Activated CD8-positive, alpha-beta memory T cell treated with anti-CD3 and anti-CD28 coated beads, Interleukin-2, amount 50 U/mL, for 1 hour (primary cell): Measurements from ENCODE around the gene CCDC80.
"Not testable (repeated sequence)": the region's sequence is repeated elsewhere in the genome, so short reads cannot be mapped to it uniquely, and the experiment has no call there.

Experiments
- DNase-seq: peaks from one replicate; pipeline ENCODE4 v3.0.0-alpha.2; 2020; ENCODE audit errors: extremely low read depth

The CCDC80 gene

DNA sequence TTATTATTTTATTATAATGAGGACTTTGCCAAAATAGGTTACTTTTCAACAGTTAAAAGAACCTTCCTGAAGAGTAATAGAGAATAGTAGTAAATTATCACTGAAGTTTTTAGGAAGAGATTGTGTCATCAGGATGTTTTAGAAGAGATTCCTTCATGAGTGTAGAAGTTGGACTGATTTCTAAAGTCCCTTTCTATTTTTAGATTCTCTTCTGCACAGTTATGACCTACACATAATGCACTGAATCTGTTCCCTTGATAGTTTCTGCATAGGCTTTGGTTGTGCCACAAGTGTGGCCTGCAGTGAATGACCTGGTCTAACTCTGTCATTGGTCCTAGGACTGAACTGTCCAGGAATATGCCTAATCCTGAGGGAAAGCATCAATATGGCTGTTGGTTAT lies 55.2 kb downstream of the CCDC80 start:
- DNase-seq, result no peak

DNA sequence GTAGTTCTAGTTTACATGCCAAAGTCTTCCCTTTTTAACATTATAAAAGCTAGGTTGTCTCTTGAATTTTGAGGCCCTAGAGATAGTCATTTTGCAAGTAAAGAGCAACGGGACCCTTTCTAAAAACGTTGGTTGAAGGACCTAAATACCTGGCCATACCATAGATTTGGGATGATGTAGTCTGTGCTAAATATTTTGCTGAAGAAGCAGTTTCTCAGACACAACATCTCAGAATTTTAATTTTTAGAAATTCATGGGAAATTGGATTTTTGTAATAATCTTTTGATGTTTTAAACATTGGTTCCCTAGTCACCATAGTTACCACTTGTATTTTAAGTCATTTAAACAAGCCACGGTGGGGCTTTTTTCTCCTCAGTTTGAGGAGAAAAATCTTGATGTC lies 57.8 kb downstream of the CCDC80 start:
- no peak for DNase-seq

DNA sequence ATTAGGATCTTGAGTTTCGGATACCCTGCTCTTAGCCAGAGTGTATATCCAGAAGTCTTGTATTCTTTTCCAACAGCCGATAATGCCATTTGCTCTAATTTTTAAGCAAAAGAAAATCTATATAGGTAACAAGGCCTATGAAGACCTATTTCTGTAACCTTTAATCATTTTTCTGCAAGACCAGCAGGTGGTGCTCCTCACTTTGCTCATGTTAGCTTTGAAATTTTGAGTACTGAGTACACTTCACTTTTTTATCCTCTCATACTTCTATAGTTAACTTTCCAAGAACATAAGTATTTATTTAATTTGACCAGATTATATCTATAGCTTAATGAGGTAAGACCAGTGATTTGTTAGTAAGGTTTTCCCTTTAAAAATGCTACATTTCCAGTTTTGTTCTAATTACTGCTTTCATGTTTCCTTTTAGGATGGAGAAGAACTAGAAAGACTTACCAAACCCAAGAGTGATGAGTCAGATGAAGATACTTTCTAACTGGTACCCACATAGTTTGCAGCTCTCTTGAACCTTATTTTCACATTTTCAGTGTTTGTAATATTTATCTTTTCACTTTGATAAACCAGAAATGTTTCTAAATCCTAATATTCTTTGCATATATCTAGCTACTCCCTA lies 58.6 kb downstream of the CCDC80 start:
- no peak for DNase-seq

DNA sequence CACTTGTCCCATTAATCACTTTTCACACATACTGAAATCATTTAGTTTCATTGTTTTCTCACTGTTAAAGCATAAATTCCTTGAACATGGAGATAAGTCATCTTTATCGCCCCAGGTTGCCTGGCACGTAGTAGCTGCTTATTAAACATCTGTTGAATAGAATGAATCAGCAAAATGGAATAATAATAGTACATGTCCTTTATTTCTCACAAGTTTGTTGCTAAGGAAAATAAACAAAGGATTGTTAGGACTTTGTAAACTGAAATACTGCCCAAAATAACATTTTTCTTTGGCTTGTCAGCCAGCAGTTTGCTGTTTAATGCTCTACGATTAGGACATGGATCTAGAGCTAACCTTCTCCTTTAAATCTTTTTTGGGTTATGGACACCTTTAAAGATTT lies 61.2 kb downstream of the CCDC80 start:
- no peak for DNase-seq

DNA sequence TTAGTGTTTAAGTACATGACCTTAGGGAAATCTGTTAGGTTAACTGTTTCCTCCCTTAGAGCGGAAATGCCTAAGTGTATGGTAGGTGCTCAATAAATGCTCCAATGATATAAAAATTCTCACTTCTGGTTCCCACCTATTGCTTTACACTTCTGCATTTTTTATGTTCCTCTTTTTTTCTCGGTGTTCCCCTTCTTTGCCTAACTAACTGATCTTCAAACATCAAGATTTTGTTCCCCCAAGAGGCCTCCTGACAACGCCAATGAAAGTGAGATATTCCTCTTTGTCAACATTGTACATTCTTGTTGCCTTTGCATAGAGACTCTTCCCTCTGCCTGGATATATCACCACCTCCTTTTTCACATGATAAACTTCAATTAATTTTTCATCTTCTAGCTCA lies 61.7 kb downstream of the CCDC80 start:
- no peak for DNase-seq

DNA sequence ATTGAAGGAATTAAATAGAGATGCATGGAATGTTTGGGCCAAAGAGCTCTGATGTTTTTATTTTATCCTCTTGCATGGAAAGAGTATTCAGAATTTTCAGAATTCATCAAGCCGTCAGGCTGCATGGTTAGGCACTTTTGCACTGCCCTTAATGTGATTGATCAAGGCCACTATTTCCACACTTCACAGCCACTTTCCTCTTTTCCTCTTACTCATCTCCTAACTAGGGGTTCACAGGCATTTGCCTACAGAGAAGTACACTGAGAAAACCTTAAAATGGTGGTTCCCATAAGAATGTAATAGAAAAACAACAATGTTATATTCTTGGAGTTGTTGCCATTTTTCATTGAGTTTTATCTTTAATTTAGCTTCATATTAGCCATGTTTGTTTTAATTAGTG lies 68.2 kb downstream of the CCDC80 start:
- no peak for DNase-seq

DNA sequence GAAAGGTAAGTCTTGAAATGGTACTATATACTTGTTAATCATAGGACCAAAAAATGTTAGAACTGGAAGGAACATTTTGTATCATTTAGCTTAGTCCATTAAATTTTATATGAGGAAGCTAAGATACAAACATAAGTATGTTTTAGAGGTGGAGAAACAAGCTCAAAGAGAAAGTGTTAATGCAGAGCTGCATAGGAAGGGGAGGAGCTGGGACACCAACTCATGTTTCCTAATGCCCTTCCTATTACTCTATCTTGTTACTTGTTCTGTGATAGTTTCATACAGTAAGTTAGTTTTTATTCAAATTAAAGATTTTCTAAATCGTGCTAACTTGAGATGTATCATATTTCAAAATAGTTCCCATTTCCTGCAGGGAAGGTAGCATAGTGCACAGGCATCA lies 71.7 kb downstream of the CCDC80 start:
- DNase-seq, result no peak

DNA sequence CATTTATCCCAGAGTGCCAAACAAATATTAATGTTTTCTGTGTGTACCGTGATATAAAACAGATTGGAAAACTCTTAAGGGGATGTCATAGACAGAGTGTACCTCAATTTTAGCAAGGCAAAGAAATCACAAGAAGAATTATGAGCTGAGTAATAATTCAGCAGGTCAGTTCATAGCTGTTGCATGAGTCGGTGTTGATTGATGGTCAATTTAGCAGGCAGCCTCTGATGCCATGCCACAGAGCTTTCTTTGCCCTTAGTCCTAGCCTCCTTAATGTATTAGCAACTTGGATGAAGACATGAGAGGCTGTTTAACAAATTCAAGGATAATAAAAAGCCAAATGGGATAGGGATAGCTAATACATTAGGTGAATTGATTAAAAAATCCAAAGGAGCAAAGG lies 72.3 kb downstream of the CCDC80 start:
- no peak for DNase-seq

DNA sequence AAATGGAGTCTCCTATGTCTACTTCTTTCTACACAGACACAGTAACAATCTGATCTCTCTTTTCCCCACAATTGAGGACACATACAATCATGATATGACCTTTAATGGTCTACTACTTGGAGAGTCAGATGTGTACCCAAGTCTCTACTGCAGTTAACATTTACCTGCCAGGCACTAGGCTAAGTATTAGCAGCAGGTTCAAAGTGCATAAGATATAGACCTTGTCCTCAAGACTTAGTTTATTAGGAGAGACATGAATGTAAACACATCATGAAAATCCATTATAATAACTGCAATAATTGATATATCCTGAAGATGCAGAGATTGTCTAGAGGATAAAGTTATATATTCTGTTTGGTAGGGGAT lies 76.0 kb downstream of the CCDC80 start:
- no peak for DNase-seq

DNA sequence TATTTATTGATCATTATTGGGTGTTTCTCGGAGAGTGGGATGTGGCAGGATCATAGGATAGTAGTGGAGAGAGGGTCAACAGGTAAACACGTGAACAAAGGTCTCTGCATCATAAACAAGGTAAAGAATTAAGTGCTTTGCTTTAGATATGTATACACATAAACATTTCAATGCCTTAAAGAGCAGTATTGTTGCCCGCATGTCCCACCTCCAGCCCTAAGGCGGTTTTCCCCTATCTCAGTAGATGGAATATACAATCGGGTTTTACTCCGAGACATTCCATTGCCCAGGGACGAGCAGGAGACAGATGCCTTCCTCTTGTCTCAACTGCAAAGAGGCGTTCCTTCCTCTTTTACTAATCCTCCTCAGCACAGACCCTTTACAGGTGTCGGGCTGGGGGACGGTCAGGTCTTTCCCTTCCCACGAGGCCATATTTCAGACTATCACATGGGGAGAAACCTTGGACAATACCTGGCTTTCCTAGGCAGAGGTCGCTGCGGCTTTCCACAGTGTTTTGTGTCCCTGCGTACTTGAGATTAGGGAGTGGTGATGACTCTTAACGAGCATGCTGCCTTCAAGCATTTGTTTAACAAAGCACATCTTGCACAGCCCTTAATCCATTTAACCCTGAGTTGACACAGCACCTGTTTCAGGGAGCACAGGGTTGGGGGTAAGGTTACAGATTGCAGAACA lies 76.5 kb downstream of the CCDC80 start:
- DNase-seq, result not testable (repeated sequence)

DNA sequence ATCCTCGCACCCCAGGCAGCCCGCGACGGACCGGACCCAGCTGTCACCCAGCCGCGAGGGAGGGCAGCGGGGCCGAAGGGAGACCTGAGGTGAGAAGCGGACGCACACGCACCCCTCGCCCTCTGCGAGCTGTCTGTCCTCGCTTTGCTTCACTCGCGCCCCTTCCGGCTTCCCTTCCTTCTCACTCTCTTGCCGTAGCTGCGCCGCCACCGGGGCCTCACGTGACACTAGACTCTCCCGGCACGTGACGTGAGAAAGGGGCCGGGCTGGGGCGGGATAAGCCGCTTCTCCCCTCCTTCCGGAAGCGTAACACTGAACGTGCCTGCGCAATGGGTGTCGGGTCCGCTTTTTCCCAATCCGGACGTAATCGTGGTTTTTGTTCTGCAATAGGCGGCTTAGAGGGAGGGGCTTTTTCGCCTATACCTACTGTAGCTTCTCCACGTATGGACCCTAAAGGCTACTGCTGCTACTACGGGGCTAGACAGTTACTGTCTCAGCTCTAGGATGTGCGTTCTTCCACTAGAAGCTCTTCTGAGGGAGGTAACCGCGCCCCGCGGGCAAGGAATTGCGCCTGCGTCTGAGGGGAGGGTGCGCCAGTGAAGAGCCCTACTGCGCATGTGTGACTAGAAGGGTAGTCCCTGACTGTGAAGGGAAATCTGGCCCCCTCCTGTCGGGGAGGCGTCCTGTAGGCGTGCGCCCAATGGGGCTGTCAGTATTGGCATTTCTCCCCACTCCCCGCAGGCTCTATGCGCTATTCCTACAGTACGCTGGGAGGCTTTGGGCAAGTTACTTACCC lies 79.0 kb downstream of the CCDC80 start, which contains the start of the genes ATG3 and SLC35A5:
TSS of gene ATG3 (minus strand) at position 229 of the 796 bp plus-strand sequence. CDS start 434 bp downstream, outside the sequence.
TSS of gene SLC35A5 (plus strand) at position 312 of the 796 bp plus-strand sequence. CDS start 1,359 bp downstream, outside the sequence.
- peak; percentile 96 for DNase-seq

DNA sequence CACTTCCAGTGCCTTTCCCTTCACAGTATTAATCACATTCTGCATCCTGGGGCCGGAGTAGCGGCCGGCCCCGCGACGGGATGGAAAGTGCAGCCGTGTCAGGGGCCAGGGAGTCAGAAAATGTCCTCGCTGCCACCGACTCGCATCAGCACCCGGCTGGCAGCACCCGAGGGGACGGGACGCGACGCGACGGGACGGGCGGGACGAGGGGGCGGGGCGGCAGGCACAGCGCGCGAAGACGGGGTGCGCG lies 79.5 kb downstream of the CCDC80 start:
- DNase-seq, result peak; percentile 37

DNA sequence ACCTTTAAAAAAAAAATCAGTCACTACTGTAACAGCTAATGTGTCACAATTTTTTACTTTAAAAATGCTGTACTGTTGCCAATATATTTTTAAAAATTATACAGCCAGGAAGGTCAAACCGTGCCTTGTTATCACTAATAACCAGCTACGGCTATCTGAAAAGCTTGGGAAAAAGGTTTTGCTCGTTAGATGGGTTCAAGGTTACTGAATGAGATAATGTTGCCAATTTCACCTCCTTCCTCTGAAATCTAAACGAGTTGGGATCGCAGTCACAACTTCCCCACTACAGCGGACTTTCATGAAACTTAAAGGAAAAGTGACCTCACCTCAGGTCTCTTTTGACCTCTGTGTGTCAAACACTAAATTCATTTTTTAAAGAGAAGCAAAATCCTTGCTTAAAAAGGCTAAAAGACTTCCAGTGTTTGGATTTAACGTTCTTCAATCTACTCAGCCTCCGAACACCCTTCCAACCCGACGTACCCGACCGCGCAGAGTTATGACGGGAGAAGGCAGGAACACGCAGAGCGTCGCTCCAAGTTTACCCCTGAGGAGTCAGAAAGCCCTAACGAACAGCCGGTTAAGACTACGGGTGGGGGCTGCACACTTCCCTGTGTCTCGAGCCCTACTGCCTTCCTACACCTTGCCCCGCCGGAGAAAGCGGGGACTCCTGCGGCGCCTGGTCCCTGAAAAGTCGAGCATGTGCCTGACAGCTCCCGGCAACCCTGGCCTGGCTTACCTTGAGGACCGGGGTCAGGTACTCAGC lies 80.0 kb downstream of the CCDC80 start:
- DNase-seq, result peak; percentile 32

DNA sequence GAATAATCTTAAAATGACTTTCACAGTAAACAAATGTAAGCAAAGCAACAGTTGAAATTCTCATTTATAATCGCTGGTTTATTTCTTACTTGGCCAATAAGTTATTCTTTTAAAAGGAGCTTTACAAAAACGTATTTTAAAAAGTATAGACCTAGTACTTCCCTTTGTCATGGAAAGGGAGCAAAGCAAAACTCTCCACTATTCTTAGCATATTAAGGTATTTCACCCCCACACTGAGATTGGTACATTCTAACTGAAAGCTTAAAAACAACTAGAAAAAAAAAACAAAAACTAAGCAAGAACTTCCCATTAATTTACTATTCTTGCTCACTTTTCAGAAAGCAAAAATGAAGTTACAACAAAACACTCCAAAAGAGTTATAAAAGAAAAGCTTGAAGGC lies 80.6 kb downstream of the CCDC80 start:
- DNase-seq, result no peak

DNA sequence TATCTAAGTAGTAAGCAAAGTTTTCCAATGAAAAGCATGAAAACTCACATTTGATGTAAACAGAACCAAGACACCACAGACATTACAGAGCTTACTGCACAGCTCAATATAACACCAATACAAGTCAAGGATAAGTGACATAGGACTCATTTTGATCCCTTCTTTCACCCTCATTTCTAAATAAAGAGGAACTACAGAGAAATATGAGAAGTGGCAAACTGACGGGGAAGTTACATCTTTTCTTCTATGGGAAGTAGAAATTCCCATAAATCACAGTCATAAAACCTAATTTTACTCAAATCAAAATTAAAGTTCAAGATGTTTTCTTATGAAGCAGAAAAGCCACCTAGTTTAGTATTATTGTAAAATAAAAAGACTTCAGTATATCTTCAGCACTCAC lies 83.0 kb downstream of the CCDC80 start:
- no peak for DNase-seq

DNA sequence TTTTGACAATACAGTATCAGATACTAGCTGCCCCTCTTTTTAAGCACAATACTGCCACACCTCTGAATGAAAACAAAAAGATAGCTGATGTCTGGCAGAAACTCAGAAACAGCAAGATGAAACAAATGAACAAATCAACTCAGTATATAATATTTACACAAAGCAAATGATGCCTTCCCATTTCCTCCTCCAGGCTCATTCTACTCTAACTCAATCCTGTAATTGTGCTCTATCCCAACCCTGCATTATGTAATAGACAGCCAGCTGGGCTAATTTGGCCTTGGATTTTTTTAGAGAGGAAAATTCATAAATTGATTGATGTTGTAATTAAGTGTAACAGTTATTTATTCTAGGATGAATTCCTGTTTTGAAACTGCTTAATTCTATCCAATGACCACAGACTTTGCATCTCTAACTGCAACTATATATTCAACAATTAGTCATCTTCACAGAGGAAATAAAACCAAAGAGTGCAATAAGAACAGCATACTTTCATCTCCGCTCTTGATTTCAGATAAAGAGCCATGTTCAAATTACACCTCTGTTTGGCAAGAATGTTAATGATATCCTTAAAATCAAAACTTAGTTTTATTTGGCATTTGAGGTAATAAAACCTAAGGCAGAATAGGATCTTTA lies 85.3 kb downstream of the CCDC80 start:
- DNase-seq, result no peak

DNA sequence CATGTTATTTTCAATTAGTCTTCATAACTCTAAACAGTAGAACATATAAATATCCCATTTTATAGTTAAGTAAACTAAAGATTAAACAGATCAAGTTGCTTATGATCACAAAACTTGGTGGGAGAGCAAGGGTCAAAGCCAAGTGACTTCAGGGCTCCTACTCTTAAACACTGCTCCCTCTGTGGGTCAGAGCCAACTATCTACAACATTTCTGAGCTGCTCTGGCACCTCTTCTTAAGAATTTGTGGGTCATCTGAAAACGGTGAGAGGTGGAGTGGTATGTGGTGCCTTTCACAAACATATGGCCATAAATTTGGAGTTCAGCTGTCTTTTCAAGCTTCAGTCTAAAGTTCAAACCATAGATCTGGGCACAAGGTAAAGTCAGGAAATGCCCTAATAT lies 90.1 kb downstream of the CCDC80 start:
- no peak for DNase-seq
